WTC11 (cell line): ENCODE data around the gene SPATA18. TPM values are rescaled to one million over a fixed set of nuclear protein-coding genes. Genes with fewer than 3 reads are reported as not detected.

Source experiments
- ATAC-seq: fragments of 200-7000 bp; cut with Tn5 transposase; 2 replicates; pipeline ENCODE4 v1.10.0; 2021; ENCODE audit warnings: mild to moderate bottlenecking, moderate library complexity
- CTCF ChIA-PET: fragments of 300-600 bp; sonication (Branson Sonifier 250); formaldehyde crosslinking; loops from one replicate; lab custom pipeline; 2021; ENCODE audit warnings: antibody characterized with exemption; lab: Charles Lee
- POLR2A ChIA-PET: fragments of 350-600 bp; sonication (Branson Sonifier 250); formaldehyde crosslinking; loops from one replicate; lab custom pipeline; 2021; ENCODE audit warnings: antibody characterized with exemption; lab: Charles Lee
- DNase-seq: peaks from one replicate; pipeline ENCODE4 v3.0.0; 2021; ENCODE audit warnings: low spot score
- H3K27ac Mint-ChIP-seq: 2 replicates; pipeline ENCODE4 v1.8.0; 2021; ENCODE audit warnings: mixed read lengths
- H3K27me3 Mint-ChIP-seq: 2 replicates; pipeline ENCODE4 v1.8.0; 2021; ENCODE audit warnings: low read depth, mild to moderate bottlenecking, moderate library complexity, mixed read lengths
- H3K36me3 Mint-ChIP-seq: 2 replicates; pipeline ENCODE4 v1.8.0; 2021; ENCODE audit warnings: mixed read lengths
- H3K4me1 Mint-ChIP-seq: 2 replicates; pipeline ENCODE4 v1.8.0; 2022; ENCODE audit warnings: mixed read lengths
- H3K4me3 Mint-ChIP-seq: 2 replicates; pipeline ENCODE4 v1.8.0; 2021; ENCODE audit warnings: mild to moderate bottlenecking, moderate library complexity, mixed read lengths
- H3K9me3 Mint-ChIP-seq: 2 replicates; pipeline ENCODE4 v1.8.0; 2021; ENCODE audit warnings: mixed read lengths
- E2F4 ChIP-seq: sonication (generic); formaldehyde crosslinking; IDR thresholded peaks from 2 replicates; pipeline ENCODE4 v1.8.1; 2022; ENCODE audit warnings: low read depth, mild to moderate bottlenecking, moderate library complexity, missing genetic modification reagents, borderline replicate concordance
- EMX1 ChIP-seq: fragments of 250-450 bp; sonication (Bioruptor Pico); IDR thresholded peaks from 2 replicates; pipeline ENCODE4 v1.8.0; 2021; ENCODE audit warnings: mild to moderate bottlenecking
- ETV6 ChIP-seq: sonication (generic); formaldehyde crosslinking; IDR thresholded peaks from 2 replicates; pipeline ENCODE4 v1.8.1; 2022; ENCODE audit warnings: mild to moderate bottlenecking, missing genetic modification reagents
- IRF1 ChIP-seq: sonication (generic); formaldehyde crosslinking; IDR thresholded peaks from 2 replicates; pipeline ENCODE4 v1.8.0; 2023; ENCODE audit warnings: missing genetic modification reagents
- NR1H2 ChIP-seq: sonication (generic); formaldehyde crosslinking; IDR thresholded peaks from 2 replicates; pipeline ENCODE4 v1.9.0; 2021; ENCODE audit warnings: mild to moderate bottlenecking, moderate library complexity, missing genetic modification reagents
- PRRX2 ChIP-seq: fragments of 250-450 bp; sonication (Bioruptor Pico); IDR thresholded peaks from 2 replicates; pipeline ENCODE4 v1.8.0; 2021; ENCODE audit warnings: mild to moderate bottlenecking
- SOX15 ChIP-seq: fragments of 250-450 bp; sonication (Bioruptor Pico); IDR thresholded peaks from 2 replicates; pipeline ENCODE4 v1.9.0; 2021; ENCODE audit warnings: mild to moderate bottlenecking
- ZNF281 ChIP-seq: sonication (generic); formaldehyde crosslinking; IDR thresholded peaks from 2 replicates; pipeline ENCODE4 v1.8.0; 2023; ENCODE audit warnings: mild to moderate bottlenecking, missing genetic modification reagents
- ZNF671 ChIP-seq: fragments of 250-450 bp; sonication (Bioruptor Pico); IDR thresholded peaks from 2 replicates; pipeline ENCODE4 v1.8.0; 2021; ENCODE audit warnings: mild to moderate bottlenecking
- total RNA-seq: library from RNA; stranded (reverse); gene quantifications from 3 replicates; pipeline ENCODE4 v1.2.3, GENCODE V29; 2021
- TF ChIP-seq, protein P1 (sequence below): fragments of 250-450 bp; sonication (Bioruptor Pico); IDR thresholded peaks from 2 replicates; pipeline ENCODE4 v1.9.0; 2021; ENCODE audit warnings: mild to moderate bottlenecking, borderline replicate concordance
- TF ChIP-seq, protein P2 (sequence below): sonication (generic); formaldehyde crosslinking; IDR thresholded peaks from 2 replicates; pipeline ENCODE4 v1.8.1; 2023; ENCODE audit warnings: mild to moderate bottlenecking, missing genetic modification reagents
- TF ChIP-seq, protein P3 (sequence below): sonication (generic); formaldehyde crosslinking; conservative IDR thresholded peaks from 2 replicates; pipeline ENCODE4 v1.8.1; 2023; ENCODE audit warnings: mild to moderate bottlenecking, low read depth, missing genetic modification reagents, moderate library complexity
- TF ChIP-seq, protein P4 (sequence below): sonication (generic); formaldehyde crosslinking; IDR thresholded peaks from 2 replicates; pipeline ENCODE4 v1.8.1; 2023; ENCODE audit warnings: mild to moderate bottlenecking, missing genetic modification reagents, borderline replicate concordance

Gene SPATA18
- total RNA-seq, 1 experiment from 2014 or later: 6.6 TPM

DNA sequence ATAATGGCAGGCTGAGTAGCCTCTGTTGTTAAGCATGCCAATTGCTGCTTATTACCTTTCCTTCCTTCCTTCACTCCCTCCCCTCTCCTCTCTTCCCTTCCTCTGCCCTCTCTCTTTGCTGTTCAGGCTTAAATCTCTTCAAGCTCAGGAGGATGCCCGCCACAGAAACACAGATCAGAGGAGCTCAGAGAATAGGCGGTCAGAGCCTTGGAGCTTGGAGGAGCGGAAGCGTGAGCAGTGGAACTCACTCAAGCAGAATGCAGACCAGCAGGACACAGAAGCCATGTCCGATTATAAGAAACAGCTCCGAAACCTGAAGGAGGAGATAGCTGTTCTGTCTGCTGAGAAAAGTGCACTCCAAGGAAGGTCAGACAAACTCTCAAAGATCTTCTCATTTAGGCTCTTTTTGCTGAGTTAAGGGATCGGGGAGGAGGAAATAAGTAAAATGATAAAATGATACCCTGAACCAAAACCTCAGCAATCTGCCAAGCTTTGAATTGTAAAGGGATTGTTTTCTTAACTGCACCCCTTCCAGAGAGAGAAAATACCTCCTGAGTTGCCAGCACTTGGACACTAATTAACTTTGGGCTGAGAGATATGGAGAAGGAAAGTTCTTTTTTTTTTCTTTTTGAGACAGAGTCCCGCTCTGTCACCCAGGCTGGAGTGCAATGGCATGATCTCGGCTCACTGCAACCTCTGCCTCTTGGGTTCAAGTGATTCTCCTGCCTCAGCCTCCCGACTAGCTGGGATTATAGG, 20.9 kb downstream of the SPATA18 start (continued):
- no peak for TF ChIP-seq IRF1 (CRISPR knock-in tag)
- TF ChIP-seq, protein P1, sequence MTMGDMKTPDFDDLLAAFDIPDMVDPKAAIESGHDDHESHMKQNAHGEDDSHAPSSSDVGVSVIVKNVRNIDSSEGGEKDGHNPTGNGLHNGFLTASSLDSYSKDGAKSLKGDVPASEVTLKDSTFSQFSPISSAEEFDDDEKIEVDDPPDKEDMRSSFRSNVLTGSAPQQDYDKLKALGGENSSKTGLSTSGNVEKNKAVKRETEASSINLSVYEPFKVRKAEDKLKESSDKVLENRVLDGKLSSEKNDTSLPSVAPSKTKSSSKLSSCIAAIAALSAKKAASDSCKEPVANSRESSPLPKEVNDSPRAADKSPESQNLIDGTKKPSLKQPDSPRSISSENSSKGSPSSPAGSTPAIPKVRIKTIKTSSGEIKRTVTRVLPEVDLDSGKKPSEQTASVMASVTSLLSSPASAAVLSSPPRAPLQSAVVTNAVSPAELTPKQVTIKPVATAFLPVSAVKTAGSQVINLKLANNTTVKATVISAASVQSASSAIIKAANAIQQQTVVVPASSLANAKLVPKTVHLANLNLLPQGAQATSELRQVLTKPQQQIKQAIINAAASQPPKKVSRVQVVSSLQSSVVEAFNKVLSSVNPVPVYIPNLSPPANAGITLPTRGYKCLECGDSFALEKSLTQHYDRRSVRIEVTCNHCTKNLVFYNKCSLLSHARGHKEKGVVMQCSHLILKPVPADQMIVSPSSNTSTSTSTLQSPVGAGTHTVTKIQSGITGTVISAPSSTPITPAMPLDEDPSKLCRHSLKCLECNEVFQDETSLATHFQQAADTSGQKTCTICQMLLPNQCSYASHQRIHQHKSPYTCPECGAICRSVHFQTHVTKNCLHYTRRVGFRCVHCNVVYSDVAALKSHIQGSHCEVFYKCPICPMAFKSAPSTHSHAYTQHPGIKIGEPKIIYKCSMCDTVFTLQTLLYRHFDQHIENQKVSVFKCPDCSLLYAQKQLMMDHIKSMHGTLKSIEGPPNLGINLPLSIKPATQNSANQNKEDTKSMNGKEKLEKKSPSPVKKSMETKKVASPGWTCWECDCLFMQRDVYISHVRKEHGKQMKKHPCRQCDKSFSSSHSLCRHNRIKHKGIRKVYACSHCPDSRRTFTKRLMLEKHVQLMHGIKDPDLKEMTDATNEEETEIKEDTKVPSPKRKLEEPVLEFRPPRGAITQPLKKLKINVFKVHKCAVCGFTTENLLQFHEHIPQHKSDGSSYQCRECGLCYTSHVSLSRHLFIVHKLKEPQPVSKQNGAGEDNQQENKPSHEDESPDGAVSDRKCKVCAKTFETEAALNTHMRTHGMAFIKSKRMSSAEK: no peak
- TF ChIP-seq ZNF671 (CRISPR knock-in tag): no peak
- TF ChIP-seq SOX15 (CRISPR knock-in tag): no peak
- TF ChIP-seq NR1H2 (CRISPR knock-in tag): no peak
- no peak for TF ChIP-seq ZNF281
- TF ChIP-seq EMX1 (CRISPR knock-in tag): no peak
- TF ChIP-seq, protein P2, sequence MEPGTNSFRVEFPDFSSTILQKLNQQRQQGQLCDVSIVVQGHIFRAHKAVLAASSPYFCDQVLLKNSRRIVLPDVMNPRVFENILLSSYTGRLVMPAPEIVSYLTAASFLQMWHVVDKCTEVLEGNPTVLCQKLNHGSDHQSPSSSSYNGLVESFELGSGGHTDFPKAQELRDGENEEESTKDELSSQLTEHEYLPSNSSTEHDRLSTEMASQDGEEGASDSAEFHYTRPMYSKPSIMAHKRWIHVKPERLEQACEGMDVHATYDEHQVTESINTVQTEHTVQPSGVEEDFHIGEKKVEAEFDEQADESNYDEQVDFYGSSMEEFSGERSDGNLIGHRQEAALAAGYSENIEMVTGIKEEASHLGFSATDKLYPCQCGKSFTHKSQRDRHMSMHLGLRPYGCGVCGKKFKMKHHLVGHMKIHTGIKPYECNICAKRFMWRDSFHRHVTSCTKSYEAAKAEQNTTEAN (CRISPR knock-in tag): no peak
- TF ChIP-seq, protein P3, sequence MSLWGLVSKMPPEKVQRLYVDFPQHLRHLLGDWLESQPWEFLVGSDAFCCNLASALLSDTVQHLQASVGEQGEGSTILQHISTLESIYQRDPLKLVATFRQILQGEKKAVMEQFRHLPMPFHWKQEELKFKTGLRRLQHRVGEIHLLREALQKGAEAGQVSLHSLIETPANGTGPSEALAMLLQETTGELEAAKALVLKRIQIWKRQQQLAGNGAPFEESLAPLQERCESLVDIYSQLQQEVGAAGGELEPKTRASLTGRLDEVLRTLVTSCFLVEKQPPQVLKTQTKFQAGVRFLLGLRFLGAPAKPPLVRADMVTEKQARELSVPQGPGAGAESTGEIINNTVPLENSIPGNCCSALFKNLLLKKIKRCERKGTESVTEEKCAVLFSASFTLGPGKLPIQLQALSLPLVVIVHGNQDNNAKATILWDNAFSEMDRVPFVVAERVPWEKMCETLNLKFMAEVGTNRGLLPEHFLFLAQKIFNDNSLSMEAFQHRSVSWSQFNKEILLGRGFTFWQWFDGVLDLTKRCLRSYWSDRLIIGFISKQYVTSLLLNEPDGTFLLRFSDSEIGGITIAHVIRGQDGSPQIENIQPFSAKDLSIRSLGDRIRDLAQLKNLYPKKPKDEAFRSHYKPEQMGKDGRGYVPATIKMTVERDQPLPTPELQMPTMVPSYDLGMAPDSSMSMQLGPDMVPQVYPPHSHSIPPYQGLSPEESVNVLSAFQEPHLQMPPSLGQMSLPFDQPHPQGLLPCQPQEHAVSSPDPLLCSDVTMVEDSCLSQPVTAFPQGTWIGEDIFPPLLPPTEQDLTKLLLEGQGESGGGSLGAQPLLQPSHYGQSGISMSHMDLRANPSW (CRISPR knock-in tag): no peak
- no peak for TF ChIP-seq E2F4

- ATAC-seq: peak; percentile 98
- Mint-ChIP-seq H3K36me3 (no peaks in the 10 kb centered on the region), H3K27me3 (peaks cover 17% of the 10 kb centered on the region), H3K27ac (no peak overlapping the region), H3K9me3 (no peaks in the 10 kb centered on the region), H3K4me3 (peak overlapping the region; percentile 67), H3K4me1 (peaks cover 6% of the 10 kb centered on the region)
- ChIA-PET CTCF (no interaction called here), POLR2A (no interaction called here)
- peak; percentile 68 for DNase-seq
- TF ChIP-seq ETV6 (peak; percentile 89), ZNF671 (CRISPR knock-in tag) (no peak), PRRX2 (CRISPR knock-in tag) (no peak)
- TF ChIP-seq, protein P4, sequence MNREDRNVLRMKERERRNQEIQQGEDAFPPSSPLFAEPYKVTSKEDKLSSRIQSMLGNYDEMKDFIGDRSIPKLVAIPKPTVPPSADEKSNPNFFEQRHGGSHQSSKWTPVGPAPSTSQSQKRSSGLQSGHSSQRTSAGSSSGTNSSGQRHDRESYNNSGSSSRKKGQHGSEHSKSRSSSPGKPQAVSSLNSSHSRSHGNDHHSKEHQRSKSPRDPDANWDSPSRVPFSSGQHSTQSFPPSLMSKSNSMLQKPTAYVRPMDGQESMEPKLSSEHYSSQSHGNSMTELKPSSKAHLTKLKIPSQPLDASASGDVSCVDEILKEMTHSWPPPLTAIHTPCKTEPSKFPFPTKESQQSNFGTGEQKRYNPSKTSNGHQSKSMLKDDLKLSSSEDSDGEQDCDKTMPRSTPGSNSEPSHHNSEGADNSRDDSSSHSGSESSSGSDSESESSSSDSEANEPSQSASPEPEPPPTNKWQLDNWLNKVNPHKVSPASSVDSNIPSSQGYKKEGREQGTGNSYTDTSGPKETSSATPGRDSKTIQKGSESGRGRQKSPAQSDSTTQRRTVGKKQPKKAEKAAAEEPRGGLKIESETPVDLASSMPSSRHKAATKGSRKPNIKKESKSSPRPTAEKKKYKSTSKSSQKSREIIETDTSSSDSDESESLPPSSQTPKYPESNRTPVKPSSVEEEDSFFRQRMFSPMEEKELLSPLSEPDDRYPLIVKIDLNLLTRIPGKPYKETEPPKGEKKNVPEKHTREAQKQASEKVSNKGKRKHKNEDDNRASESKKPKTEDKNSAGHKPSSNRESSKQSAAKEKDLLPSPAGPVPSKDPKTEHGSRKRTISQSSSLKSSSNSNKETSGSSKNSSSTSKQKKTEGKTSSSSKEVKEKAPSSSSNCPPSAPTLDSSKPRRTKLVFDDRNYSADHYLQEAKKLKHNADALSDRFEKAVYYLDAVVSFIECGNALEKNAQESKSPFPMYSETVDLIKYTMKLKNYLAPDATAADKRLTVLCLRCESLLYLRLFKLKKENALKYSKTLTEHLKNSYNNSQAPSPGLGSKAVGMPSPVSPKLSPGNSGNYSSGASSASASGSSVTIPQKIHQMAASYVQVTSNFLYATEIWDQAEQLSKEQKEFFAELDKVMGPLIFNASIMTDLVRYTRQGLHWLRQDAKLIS (CRISPR knock-in tag): no peak
These were observed 25.6 kb downstream of the SPATA18 start for GRCh38 chr4:52076731-52077130.
